Femur (tissue), 1 donor: ENCODE measurements around the gene EMC6.
"Not testable (repeated sequence)": the region's sequence is repeated elsewhere in the genome, so short reads cannot be mapped to it uniquely, and the experiment has no call there.

Experiments
- DNase-seq: peaks from one replicate; pipeline ENCODE4 v3.0.0-alpha.2; 2017

The EMC6 gene

GRCh38 chr17:3682033-3682432 lies 13.4 kb downstream of the EMC6 start:
- DNase-seq, result no peak

GRCh38 chr17:3683054-3683511 lies 14.5 kb downstream of the EMC6 start:
- DNase-seq, result no peak

- no peak for DNase-seq
Observed at GRCh38 chr17:3685174-3685573, 16.6 kb downstream of the EMC6 start.

- no peak for DNase-seq
Observed at GRCh38 chr17:3688027-3688553, 19.5 kb downstream of the EMC6 start.

- DNase-seq, result no peak
Observed at GRCh38 chr17:3688852-3689261, 20.2 kb downstream of the EMC6 start.

- DNase-seq, result no peak
Observed at GRCh38 chr17:3689262-3690093, 20.9 kb downstream of the EMC6 start.

- no peak for DNase-seq
Observed at GRCh38 chr17:3690094-3690715, 21.6 kb downstream of the EMC6 start.

GRCh38 chr17:3691617-3692067 lies 23.0 kb downstream of the EMC6 start:
- no peak for DNase-seq

- DNase-seq, result no peak
Observed at GRCh38 chr17:3692346-3692745, 23.7 kb downstream of the EMC6 start.

- no peak for DNase-seq
Observed at GRCh38 chr17:3693141-3693540, 24.5 kb downstream of the EMC6 start.

- DNase-seq, result no peak
Observed at GRCh38 chr17:3693829-3694231, 25.2 kb downstream of the EMC6 start.

- peak; percentile 63 for DNase-seq
Observed at GRCh38 chr17:3695129-3695722, 26.6 kb downstream of the EMC6 start.

- DNase-seq, result peak; percentile 40
Observed at GRCh38 chr17:3695723-3696411, 27.3 kb downstream of the EMC6 start, which contains the start of gene P2RX5. TSS of gene P2RX5 (minus strand) at chr17:3696155. CDS start at chr17:3696005, 150 bp downstream.

- peak; percentile 31 for DNase-seq
Observed at GRCh38 chr17:3697103-3697476, 28.5 kb downstream of the EMC6 start.

- no peak for DNase-seq
Observed at GRCh38 chr17:3698139-3698538, 29.5 kb downstream of the EMC6 start.

GRCh38 chr17:3699951-3700350 lies 31.3 kb downstream of the EMC6 start:
- no peak for DNase-seq

GRCh38 chr17:3702041-3702539 lies 33.5 kb downstream of the EMC6 start:
- DNase-seq, result not testable (repeated sequence)

- no peak for DNase-seq
Observed at GRCh38 chr17:3704931-3705717, 36.5 kb downstream of the EMC6 start.

- DNase-seq, result not testable (repeated sequence)
Observed at GRCh38 chr17:3705718-3705984, 37.0 kb downstream of the EMC6 start.

- DNase-seq, result no peak
Observed at GRCh38 chr17:3708366-3708765, 39.8 kb downstream of the EMC6 start.

GRCh38 chr17:3710951-3711383 lies 42.4 kb downstream of the EMC6 start:
- DNase-seq, result no peak
